Naive B cell (primary cell): ENCODE results near the gene BCLAF3. TPM values are rescaled to one million over a fixed set of nuclear protein-coding genes. Genes with fewer than 3 reads are reported as not detected.

Source experiments
- ATAC-seq, 2 donors: fragments of 150-1000 bp; cut with Tn5 transposase; 2 replicates each; pipeline ENCODE4 v1.10.0; 2021; ENCODE audit warnings: low read depth in 2 of 2, mild to moderate bottlenecking in 2 of 2, moderate library complexity in 2 of 2
- DNase-seq: peaks from one replicate; pipeline ENCODE4 v3.0.0; 2022
- H3K27ac Mint-ChIP-seq, 6 donors: one replicate each; pipeline ENCODE4 v1.8.0; 2020 to 2022; ENCODE audit warnings: mild to moderate bottlenecking in 6 of 6, mixed read lengths in 6 of 6, moderate library complexity in 5 of 6, inconsistent platforms in 2 of 6
- H3K27me3 Mint-ChIP-seq, 3 donors: one replicate each; pipeline ENCODE4 v1.8.0; 2021 to 2022; ENCODE audit warnings: mixed read lengths in 3 of 3, mild to moderate bottlenecking in 1 of 3
- H3K36me3 Mint-ChIP-seq, 2 donors: one replicate each; pipeline ENCODE4 v1.8.0; 2020 to 2022; ENCODE audit warnings: mixed read lengths in 2 of 2, inconsistent platforms in 1 of 2, mild to moderate bottlenecking in 1 of 2
- H3K4me1 Mint-ChIP-seq, 3 donors: one replicate each; pipeline ENCODE4 v1.8.0; 2020 to 2022; ENCODE audit warnings: mixed read lengths in 3 of 3, inconsistent platforms in 1 of 3, mild to moderate bottlenecking in 1 of 3, moderate library complexity in 1 of 3
- H3K4me3 Mint-ChIP-seq, 8 donors: one replicate each; pipeline ENCODE4 v1.8.0; 2020 to 2022; ENCODE audit warnings: mild to moderate bottlenecking in 8 of 8, mixed read lengths in 8 of 8, moderate library complexity in 8 of 8, inconsistent platforms in 2 of 8
- H3K9me3 Mint-ChIP-seq, 7 donors: one replicate each; pipeline ENCODE4 v1.8.0; 2020 to 2022; ENCODE audit warnings: mixed read lengths in 7 of 7, mild to moderate bottlenecking in 5 of 7, inconsistent platforms in 2 of 7, moderate library complexity in 1 of 7
- polyA plus RNA-seq, 6 donors: library from polyadenylated mRNA; unstranded; fragments of 300-500 nt; fragmentation: Illumina TruSeq; gene quantifications; one replicate each; pipeline ENCODE4 v1.2.3, GENCODE V29; 2021; ENCODE audit warnings: low read depth in 6 of 6

BCLAF3 gene
- polyA plus RNA-seq, result 1 to 10 TPM; 2.7 to 4.8 (median 4.0) TPM

DNA sequence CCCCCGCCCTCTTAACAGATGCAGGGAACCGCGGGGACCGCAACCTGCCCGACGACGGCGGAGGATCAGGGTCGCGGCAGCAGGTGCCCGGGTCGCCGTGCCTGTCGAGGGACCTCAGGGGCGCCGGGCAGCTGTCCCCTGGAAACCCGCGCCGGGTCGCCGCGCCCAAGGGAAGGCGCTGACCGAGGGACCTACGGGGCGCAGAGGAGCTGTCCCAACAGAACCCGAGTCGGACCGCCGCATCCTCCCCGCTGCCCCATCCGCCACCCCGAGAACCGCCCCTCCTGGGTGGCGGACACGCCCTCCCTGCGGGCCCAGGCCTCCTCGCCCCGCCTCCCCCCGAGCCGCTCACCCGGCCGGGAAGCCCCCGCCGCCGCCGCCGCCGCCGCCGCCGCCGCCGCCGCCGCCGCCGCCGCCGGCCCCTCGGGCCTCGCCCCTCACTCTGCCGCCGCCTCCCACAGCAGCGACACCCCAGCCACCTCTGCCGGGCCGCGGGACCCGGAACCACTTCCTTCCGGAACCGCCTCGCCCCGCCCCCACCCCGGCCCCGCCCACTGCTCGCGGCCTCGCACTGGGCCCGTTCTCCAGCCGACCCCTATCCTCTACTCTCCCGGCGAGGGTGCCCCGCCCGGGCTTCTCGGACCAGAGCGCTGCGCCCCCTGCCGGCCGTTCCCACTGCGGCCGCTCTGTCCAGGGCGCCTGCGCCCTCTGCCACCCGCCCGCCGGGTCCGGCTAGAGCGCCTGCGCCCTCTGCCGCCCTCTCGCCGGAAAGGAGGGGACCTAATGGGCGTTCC, at the start of gene BCLAF3:
TSS of gene BCLAF3 (minus strand) at position 506 of the 794 bp plus-strand sequence. CDS start 20,797 bp downstream, outside the sequence.
- peak; percentile 80 to 87 for ATAC-seq

DNA sequence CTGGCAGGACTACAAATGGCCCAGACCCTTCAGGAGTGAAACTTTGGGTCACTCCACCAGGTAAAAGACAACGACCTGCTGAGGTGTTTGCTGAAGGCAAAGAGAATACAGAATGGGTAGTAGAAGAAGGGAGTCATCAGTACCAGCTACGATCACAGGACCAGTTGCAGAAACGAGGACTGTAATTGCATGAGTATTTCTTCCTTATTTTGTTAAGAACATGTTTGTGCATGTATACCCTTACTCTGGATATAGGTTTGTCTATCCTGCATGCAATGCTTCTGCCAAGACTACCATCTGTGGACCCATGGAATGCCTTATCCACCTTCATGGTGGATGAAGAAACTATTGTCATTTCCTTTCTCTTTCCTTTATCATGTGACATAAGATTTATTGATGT, 48.1 kb upstream of the BCLAF3 start:
- no peak overlapping the region for H3K27ac Mint-ChIP-seq
- H3K4me3 Mint-ChIP-seq, result no peak overlapping the region
- H3K36me3 Mint-ChIP-seq, result peaks cover 14 to 23% of the 10 kb centered on the region in 2 donors
- DNase-seq (no peak), ATAC-seq (no peak)
- H3K27me3 Mint-ChIP-seq, result no peaks in the 10 kb centered on the region
- H3K4me1 Mint-ChIP-seq, result no peaks in the 10 kb centered on the region
- peaks cover 0 to 1% (median 0%) of the 10 kb centered on the region in 7 donors for H3K9me3 Mint-ChIP-seq

More for the DNA sequence above, at the start of gene BCLAF3:
- peaks cover 0 to 7% (median 4%) of the 10 kb centered on the region in 7 donors for H3K9me3 Mint-ChIP-seq
- peak within 1 kb of the TSS; percentile 79 to 94 (median 90) for H3K4me3 Mint-ChIP-seq
- DNase-seq, result peak; percentile 87
- H3K27me3 Mint-ChIP-seq, result no peaks in the 10 kb centered on the region
- peak within 1 kb of the TSS; percentile 85 to 98 (median 94) for H3K27ac Mint-ChIP-seq
- peaks cover 13 to 19% (median 14%) of the 10 kb centered on the region in 3 donors for H3K4me1 Mint-ChIP-seq
- no peaks in the 10 kb centered on the region for H3K36me3 Mint-ChIP-seq

DNA sequence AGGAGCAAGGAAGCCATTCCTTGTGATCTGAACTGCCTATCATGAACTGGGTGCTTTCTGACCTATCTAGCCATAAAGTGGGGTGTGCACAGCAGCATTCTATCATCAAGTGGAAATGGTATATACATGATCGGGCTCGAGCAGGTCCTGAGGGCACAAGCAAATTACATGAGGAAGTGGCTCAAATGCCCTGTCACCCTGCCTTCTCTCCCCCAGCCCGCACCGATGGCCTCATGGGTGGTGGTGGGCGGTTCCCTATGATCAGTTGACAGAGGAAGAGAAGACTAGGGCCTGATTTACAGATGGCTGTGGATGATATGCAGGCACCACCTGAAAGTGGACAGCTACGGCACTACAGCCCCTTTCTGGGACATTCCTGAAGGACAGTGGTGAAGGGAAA, 46.3 kb upstream of the BCLAF3 start:
- no peak overlapping the region for H3K27ac Mint-ChIP-seq
- H3K9me3 Mint-ChIP-seq, result peaks cover 0 to 1% (median 0%) of the 10 kb centered on the region in 7 donors
- H3K27me3 Mint-ChIP-seq, result no peaks in the 10 kb centered on the region
- DNase-seq (no peak), ATAC-seq (no peak)
- peaks cover 14 to 23% of the 10 kb centered on the region in 2 donors for H3K36me3 Mint-ChIP-seq
- H3K4me1 Mint-ChIP-seq, result no peaks in the 10 kb centered on the region
- no peak overlapping the region for H3K4me3 Mint-ChIP-seq

DNA sequence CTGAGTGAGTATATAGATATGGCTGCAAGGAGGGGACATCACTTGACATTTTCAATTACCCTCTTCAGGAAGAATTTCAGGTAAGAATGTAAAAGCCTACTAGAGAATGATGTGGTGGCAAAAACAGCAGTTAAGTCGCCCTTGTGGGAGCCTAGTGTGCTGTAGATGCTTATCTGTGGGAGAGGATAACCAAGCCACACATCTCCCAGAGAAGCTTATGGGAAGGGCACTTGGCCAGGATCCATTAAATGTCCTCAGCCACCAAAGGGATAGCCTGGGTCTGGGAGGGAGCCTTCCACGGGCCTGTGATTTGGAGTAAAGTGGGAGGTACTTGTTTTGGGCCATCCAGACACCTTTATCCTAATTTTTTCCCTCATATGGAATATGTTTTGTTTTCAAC, 41.3 kb upstream of the BCLAF3 start:
- Mint-ChIP-seq H3K27ac (no peak overlapping the region), H3K4me3 (no peak overlapping the region), H3K9me3 (peaks cover 0 to 1% (median 0%) of the 10 kb centered on the region in 7 donors), H3K4me1 (no peaks in the 10 kb centered on the region), H3K27me3 (no peaks in the 10 kb centered on the region), H3K36me3 (peaks cover under 1 to 7% of the 10 kb centered on the region in 2 donors)
- no peak for DNase-seq
- ATAC-seq, result no peak

DNA sequence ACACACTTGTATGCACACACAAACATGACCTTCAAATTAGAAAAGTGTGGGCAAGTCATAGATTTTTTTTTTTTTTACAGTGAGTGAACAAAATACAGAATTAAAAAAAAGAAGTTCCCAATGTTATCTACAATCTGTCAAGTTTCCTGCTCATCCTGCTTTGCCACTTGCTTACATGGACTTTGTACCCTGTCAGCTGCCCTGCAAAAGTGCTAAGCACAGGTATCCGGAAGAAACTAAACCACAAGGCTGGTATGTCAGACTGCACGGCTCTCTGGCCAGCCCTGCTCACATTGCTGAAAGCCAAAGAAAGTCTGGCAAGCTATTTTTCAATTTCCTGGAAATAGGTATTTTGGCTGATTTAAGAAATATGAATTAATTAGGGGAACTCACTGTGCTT, 38.9 kb upstream of the BCLAF3 start:
- Mint-ChIP-seq H3K4me1 (no peaks in the 10 kb centered on the region), H3K9me3 (peaks cover 0 to 1% (median 0%) of the 10 kb centered on the region in 7 donors), H3K4me3 (no peak overlapping the region), H3K27ac (no peak overlapping the region), H3K36me3 (peaks cover 1 to 8% of the 10 kb centered on the region in 2 donors), H3K27me3 (no peaks in the 10 kb centered on the region)
- ATAC-seq (no peak), DNase-seq (no peak)

DNA sequence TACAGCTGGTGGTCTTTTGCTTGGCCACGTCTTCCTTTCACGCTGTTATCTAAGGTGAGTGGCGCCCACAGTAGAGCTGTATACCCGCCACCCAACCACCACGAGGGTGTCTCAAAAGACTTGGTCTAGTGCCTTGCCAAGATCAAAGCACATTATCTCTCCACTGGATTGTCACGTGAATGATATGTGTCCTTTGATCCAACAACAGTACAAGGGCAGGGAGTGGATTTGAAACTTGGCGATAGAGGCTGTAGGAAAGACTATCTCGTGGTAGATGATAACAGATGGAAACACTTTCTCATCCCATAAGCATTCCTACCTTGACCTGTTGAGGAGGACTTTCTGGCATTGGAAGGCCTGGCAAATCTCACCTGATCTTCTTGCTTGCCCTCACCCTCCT, 37.7 kb upstream of the BCLAF3 start:
- H3K4me1 Mint-ChIP-seq, result no peaks in the 10 kb centered on the region
- H3K9me3 Mint-ChIP-seq, result peaks cover 0 to 1% (median 0%) of the 10 kb centered on the region in 7 donors
- H3K36me3 Mint-ChIP-seq, result peaks cover 9% of the 10 kb centered on the region in 2 donors
- H3K27ac Mint-ChIP-seq, result no peak overlapping the region
- no peak overlapping the region for H3K4me3 Mint-ChIP-seq
- ATAC-seq (no peak), DNase-seq (no peak)
- H3K27me3 Mint-ChIP-seq, result no peaks in the 10 kb centered on the region

DNA sequence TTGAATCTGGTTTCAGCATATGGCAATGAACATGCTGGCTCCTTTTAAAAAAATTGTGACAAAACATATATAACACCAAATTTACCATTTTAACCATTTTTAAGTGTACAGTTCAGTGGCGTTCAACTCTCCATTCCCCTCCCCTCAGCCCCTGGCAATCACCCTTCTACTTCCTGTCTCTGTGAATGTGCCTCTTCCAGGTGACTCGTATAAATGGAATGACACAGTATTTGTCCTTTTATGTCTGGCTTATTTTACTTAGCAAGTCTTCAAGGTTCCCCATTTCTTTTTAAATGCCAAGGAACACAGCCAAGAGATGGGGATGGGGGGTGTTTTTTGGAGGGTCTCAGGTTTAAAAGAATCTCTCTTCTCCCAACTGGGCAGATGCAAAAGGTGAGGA, 35.4 kb upstream of the BCLAF3 start:
- H3K36me3 Mint-ChIP-seq, result peaks cover 18 to 29% of the 10 kb centered on the region in 2 donors
- peaks cover 0 to 8% (median 0%) of the 10 kb centered on the region in 3 donors for H3K27me3 Mint-ChIP-seq
- DNase-seq (no peak), ATAC-seq (no peak)
- H3K4me3 Mint-ChIP-seq, result no peak overlapping the region
- H3K27ac Mint-ChIP-seq, result no peak overlapping the region
- peaks cover 0 to 1% (median 0%) of the 10 kb centered on the region in 7 donors for H3K9me3 Mint-ChIP-seq
- H3K4me1 Mint-ChIP-seq, result no peaks in the 10 kb centered on the region

DNA sequence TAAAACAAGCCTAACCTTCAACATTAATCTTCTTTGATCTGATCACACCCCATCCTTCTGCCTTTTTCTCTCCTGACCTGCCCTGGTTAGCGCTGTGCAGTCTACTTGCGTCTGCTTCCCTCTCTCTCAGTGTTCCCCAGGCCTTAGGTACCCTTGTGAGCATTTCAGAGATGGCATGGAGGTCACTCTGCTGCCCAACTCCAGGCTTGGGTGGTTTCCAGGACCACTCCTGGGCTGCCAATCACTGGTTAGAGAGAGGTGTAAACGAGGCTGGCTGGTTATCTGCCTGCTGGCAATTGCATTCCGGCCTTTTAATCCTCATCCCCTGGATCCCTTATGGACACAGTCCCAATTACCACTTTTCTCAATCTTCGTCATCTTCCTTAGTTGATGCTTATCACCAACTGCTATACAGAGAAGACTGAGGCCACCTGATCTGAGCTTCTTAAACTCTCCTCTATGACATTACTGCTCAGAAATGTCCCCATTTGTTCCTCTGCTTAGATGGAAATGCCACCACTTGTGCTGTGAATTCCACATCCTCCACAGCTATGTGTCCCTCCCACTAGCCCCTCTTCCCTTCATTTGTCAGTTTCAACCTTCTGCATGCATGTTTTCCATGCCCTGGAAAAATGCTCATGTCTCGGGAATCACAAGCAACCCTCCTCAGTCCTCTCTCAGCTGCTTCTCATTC, 29.0 kb upstream of the BCLAF3 start:
- ATAC-seq, result no peak
- Mint-ChIP-seq H3K4me1 (peaks cover 4 to 12% (median 6%) of the 10 kb centered on the region in 3 donors), H3K36me3 (peaks cover 41 to 55% of the 10 kb centered on the region in 2 donors), H3K27ac (no peak overlapping the region), H3K9me3 (peaks cover 5 to 30% (median 16%) of the 10 kb centered on the region in 7 donors), H3K4me3 (no peak overlapping the region), H3K27me3 (peaks cover 0 to 8% (median 0%) of the 10 kb centered on the region in 3 donors)
- no peak for DNase-seq

DNA sequence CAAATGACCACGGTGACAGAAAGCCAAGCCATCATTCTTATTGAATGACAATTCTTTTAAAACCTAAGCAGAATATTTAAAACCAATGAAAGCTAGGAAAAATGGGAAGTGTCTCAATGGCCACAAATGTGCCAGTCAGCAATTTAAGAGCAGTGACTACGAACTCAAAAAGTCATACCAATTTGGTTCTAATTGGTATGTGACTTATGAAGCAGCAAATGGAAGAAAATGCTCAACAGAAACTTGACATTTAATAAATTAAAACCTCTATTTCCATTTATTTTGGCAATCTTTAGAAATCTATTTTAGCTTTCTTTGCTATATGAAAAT, 25.7 kb upstream of the BCLAF3 start:
- DNase-seq (no peak), ATAC-seq (no peak)
- Mint-ChIP-seq H3K4me3 (no peak overlapping the region), H3K9me3 (peaks cover 5 to 32% (median 18%) of the 10 kb centered on the region in 7 donors), H3K4me1 (peaks cover 4 to 12% (median 6%) of the 10 kb centered on the region in 3 donors), H3K27ac (no peak overlapping the region), H3K27me3 (peaks cover 0 to under 1% (median 0%) of the 10 kb centered on the region in 3 donors), H3K36me3 (peaks cover 34 to 38% of the 10 kb centered on the region in 2 donors)

DNA sequence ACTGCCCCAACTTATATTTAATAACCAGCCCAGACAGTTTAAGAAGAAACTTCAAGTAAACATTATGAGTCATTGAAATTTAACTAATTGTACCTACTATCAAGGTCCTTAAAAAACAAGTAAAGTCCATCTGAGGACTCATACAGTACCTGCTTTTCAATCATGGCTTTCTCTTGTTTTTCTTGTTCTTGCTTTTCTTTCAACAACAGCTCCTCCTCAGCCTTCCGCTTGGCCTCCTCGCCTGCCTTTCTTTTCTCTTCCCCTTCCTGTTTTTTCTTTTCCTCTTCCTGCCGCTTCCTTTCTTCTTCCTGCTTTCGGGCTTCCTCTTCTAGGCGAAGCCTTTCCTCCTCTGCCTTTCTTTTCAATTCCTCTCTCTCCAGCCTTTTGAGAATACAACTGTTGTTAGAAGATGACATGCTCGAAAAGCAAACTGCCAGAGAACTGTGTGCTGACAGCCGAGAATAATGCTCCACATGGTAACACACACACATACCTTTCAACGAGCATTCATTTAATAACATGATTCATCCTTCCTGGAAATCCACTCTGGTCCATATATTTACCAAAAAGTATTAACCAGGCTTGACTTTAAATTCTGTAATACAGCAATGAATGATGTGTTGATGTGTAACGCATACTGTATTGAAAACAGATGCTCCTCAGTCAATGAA, 25.2 kb upstream of the BCLAF3 start:
- peak overlapping the region in 1 of 8 donors; percentile 34 for H3K4me3 Mint-ChIP-seq
- no peaks in the 10 kb centered on the region for H3K27me3 Mint-ChIP-seq
- H3K36me3 Mint-ChIP-seq, result peaks cover 33 to 38% of the 10 kb centered on the region in 2 donors
- peak overlapping the region in 3 of 6 donors; percentile 19 to 95 (median 30) for H3K27ac Mint-ChIP-seq
- DNase-seq (no peak), ATAC-seq (no peak)
- peaks cover 4 to 12% (median 6%) of the 10 kb centered on the region in 3 donors for H3K4me1 Mint-ChIP-seq
- peaks cover 5 to 32% (median 18%) of the 10 kb centered on the region in 7 donors for H3K9me3 Mint-ChIP-seq

DNA sequence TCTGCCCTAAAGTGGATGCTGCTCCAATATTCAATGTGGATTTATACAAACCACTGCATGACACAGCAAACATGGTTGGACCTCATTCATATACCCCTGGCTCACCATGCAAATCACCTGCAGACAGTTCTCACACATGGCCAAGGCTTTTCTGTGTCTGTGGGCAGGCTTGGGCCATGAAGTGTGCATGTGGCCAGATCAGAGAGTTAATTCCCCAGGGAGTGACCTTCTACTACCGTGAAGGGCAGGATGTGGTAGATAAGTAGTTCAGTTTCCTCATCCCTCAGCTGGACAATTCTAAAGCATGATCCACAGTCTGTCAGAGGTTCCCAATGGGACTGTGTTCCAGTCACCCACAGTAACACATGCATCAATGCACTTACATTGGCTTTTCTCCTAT, 24.6 kb upstream of the BCLAF3 start:
- H3K4me1 Mint-ChIP-seq, result peaks cover 4 to 12% (median 6%) of the 10 kb centered on the region in 3 donors
- H3K27ac Mint-ChIP-seq, result no peak overlapping the region
- no peaks in the 10 kb centered on the region for H3K27me3 Mint-ChIP-seq
- peaks cover 33 to 38% of the 10 kb centered on the region in 2 donors for H3K36me3 Mint-ChIP-seq
- no peak overlapping the region for H3K4me3 Mint-ChIP-seq
- peaks cover 5 to 32% (median 18%) of the 10 kb centered on the region in 7 donors for H3K9me3 Mint-ChIP-seq
- DNase-seq (no peak), ATAC-seq (no peak)

DNA sequence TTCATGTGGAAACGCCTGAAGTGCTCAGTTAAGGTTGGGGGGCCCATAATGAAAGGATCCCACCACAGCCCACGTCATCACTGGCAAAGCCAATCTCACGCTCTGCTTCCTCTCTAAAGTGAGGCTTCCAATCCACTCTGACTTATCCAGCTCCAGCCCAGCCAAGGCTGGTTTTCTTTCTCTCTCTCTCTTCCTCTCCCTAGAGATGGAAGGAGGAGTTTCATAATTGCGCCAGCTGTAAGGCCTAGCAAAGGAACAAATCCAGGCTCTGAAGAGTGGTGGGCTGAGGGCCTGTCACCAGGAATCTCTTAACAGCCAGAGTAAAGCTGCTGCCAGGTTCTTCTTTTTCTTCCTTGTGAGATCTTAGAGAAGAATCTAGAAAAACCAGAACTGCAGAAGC, 20.7 kb upstream of the BCLAF3 start:
- no peak overlapping the region for H3K27ac Mint-ChIP-seq
- no peaks in the 10 kb centered on the region for H3K27me3 Mint-ChIP-seq
- no peak overlapping the region for H3K4me3 Mint-ChIP-seq
- peaks cover 4 to 12% (median 6%) of the 10 kb centered on the region in 3 donors for H3K4me1 Mint-ChIP-seq
- peaks cover 18 to 33% of the 10 kb centered on the region in 2 donors for H3K36me3 Mint-ChIP-seq
- ATAC-seq (no peak), DNase-seq (no peak)
- H3K9me3 Mint-ChIP-seq, result peaks cover 5 to 20% (median 14%) of the 10 kb centered on the region in 7 donors

DNA sequence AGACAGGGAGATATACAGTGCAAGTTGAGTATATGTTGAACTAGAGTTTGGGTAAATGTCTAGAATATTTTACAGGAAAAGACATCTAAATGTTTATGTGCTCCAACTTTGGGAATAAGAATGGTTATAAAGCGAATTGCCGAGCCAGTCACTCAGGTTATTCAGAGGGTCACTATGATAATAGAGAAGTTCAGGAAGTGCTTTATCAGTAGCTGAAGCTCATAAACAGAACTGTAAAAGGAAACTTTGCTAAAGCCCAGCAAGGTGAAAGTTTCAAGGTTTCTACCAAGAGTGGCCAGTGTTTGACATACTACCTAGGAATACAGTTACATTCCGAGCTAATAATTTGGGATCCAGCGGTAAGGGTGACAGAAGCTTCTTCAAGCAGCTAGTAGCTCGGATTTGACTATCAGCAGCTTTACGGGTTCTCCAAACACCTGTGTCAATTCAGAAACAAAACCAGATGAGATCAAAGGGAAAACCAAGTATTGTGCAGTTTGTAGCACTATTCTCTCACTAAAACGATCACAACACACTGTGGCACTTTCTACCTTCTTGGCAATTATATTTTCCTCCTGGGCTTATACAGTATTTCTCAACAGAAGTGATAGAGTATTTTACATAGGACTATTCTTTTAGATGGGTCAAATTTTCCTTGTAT, 17.2 kb upstream of the BCLAF3 start:
- no peak overlapping the region for H3K27ac Mint-ChIP-seq
- H3K9me3 Mint-ChIP-seq, result peaks cover 0 to under 1% (median 0%) of the 10 kb centered on the region in 7 donors
- DNase-seq, result no peak
- H3K4me1 Mint-ChIP-seq, result no peaks in the 10 kb centered on the region
- peaks cover 0 to 7% of the 10 kb centered on the region in 2 donors for H3K36me3 Mint-ChIP-seq
- no peaks in the 10 kb centered on the region for H3K27me3 Mint-ChIP-seq
- ATAC-seq, result no peak
- H3K4me3 Mint-ChIP-seq, result no peak overlapping the region
